Mesenteric fat pad (tissue), 1 donor: ENCODE results near the gene KCNN2. TPM values are rescaled to one million over a fixed set of nuclear protein-coding genes. Genes with fewer than 3 reads are reported as not detected.
A peak's percentile ranks its signal among the peaks of the same experiment; 100 is the strongest.

ENCODE experiments used
- DNase-seq: peaks from one replicate; pipeline ENCODE4 v3.0.0-alpha.2; 2020; ENCODE audit warnings: low spot score
- total RNA-seq: library from RNA; stranded (reverse); fragmentation: NEBNext Ultra II Directional; extraction: Animal tissue kit (Norgen Biotek cat#: 25700); gene quantifications from one replicate; pipeline ENCODE4 v1.2.1, GENCODE V29; 2021
- donor health status: DM: yes; HTN: yes; CAD: no.

KCNN2 gene
- total RNA-seq, 1 donor from 2014 or later = not detected

- DNase-seq = no peak
These were observed 517 bp downstream of the KCNN2 start for GRCh38 chr5:114362197-114362976.

- DNase-seq = peak; percentile 86
These were observed 1.3 kb downstream of the KCNN2 start for GRCh38 chr5:114362977-114363761.

- DNase-seq = no peak
These were observed 2.0 kb downstream of the KCNN2 start for GRCh38 chr5:114363837-114364236.

GRCh38 chr5:114367029-114367428 lies 5.2 kb downstream of the KCNN2 start:
- DNase-seq = no peak

- no peak for DNase-seq
These were observed 8.0 kb downstream of the KCNN2 start for GRCh38 chr5:114369680-114370417.

- DNase-seq = no peak
These were observed 15.4 kb downstream of the KCNN2 start for GRCh38 chr5:114377050-114377844.

- no peak for DNase-seq
These were observed 16.1 kb downstream of the KCNN2 start for GRCh38 chr5:114377946-114378345.

- DNase-seq = no peak
These were observed 18.9 kb downstream of the KCNN2 start for GRCh38 chr5:114380721-114381120.

GRCh38 chr5:114387433-114387832 lies 25.6 kb downstream of the KCNN2 start:
- DNase-seq = no peak

GRCh38 chr5:114390431-114390830 lies 28.6 kb downstream of the KCNN2 start:
- DNase-seq = no peak

GRCh38 chr5:114391321-114391720 lies 29.5 kb downstream of the KCNN2 start:
- DNase-seq = no peak

- no peak for DNase-seq
These were observed 31.3 kb downstream of the KCNN2 start for GRCh38 chr5:114393159-114393558.

GRCh38 chr5:114402206-114402605 lies 40.3 kb downstream of the KCNN2 start:
- no peak for DNase-seq

GRCh38 chr5:114407783-114408182 lies 45.9 kb downstream of the KCNN2 start:
- DNase-seq = no peak

- no peak for DNase-seq
These were observed 47.0 kb downstream of the KCNN2 start for GRCh38 chr5:114408847-114409246.

- DNase-seq = no peak
These were observed 49.6 kb downstream of the KCNN2 start for GRCh38 chr5:114411380-114411931.

GRCh38 chr5:114412510-114413171 lies 50.8 kb downstream of the KCNN2 start:
- DNase-seq = no peak

GRCh38 chr5:114415760-114416159 lies 53.9 kb downstream of the KCNN2 start:
- DNase-seq = no peak

GRCh38 chr5:114416254-114416653 lies 54.4 kb downstream of the KCNN2 start:
- no peak for DNase-seq

GRCh38 chr5:114417519-114417918 lies 55.6 kb downstream of the KCNN2 start:
- no peak for DNase-seq
